Ammon's horn (tissue), 1 donor: Measurements from ENCODE around the gene PTPN1.
"Not testable (repeated sequence)": the region's sequence is repeated elsewhere in the genome, so short reads cannot be mapped to it uniquely, and the experiment has no call there.

Source experiments
- DNase-seq: peaks from one replicate; pipeline ENCODE4 v3.0.0-alpha.2; 2016; ENCODE audit warnings: low spot score

Gene PTPN1

GRCh38 chr20:50509923-50510705 lies at the start of gene PTPN1:
Gene PTPN1, plus strand, starts transcription at chr20:50510383. Its CDS starts 145 bp downstream, at chr20:50510528.
- DNase-seq: peak; percentile 99

DNA sequence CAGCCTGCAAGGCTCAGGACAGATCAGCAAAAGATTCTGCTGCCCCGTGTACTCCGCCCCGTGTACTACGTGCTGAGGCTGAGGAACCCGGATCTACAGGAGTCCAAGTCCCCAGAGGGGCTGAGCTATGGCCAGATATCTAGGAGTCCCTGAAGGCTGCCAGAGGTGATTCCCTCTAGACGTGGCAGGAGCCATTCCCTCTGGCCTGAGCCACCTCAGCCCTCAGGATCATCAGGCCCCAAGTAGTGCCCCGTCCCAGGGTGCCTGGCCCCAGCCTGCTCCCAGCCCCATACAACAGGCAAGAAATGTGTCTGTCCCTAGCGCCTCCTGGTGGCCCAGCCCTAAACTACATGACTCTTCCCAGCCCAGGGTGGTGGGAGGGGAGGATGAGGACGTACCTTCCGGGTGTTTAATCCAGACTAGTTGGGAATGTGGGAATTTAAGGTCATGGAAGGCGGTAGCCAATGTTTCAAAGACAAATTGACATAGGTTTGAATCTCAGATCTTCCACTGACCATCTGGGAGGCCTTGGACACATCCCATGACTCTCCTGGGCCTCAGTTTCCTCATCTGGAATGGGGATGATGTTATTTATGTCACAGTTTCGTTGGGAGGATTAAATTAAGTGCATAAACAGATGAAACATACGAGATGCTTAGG lies 49.4 kb upstream of the PTPN1 start:
- peak; percentile 71 for DNase-seq

DNA sequence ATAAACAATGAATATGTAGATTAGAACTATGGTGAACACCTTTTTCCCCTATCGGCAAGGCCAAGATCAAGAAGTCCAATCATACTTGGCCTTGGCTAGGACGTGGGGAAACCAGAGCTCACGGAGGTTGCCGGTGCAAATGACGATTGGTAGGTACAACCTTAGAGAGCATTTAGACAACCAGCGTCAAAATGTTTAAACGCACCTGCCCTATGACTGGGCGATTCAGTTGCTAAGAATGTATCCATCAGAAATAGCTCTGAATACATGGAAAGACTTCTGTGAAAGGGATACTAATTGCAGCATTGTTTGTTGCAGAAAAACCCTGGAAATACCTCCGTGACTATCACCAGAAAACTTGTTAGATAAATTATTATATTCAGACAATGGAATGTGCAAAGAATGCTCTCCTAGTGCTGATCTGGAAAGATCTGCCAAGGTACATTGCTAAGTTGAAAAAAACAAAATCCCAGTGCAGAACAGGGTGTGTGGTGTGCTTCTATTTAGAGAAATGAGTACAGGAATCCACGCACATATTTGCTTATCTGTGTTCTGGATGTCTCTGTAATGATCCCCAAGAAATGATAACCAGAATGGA lies 48.0 kb upstream of the PTPN1 start:
- DNase-seq: no peak

DNA sequence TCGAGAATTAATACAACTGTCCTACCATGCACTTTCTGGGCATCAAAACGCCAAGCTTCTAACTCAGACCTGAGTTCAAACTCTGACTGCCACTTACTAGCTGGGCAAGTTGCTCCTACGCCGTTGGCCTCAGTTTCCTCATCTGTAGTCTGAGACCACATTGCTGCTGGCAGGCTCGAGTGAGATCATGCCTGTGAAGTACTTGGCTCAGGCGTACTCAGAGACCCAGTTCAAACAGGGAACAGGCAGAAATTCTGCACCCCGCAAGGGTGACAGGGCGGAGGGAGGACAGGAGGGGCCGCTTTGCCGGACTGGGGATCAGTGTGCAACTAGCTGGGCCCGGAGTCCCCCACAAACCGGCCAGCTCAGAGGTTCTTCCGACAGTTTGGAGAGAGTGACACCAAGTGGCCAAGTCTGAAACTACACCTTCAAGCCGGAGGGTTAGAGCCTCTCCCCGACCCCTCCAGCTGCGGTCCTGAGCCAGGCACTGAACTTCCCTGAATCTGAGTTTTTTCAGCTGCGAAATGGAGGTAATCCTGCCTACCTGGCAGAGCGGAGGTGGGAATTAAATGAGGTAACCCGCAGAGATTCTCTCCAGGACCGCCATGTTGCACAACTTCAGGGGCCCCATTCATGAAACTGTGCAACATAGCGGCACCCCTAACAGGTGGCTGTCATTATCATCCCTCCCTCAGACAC lies 46.0 kb upstream of the PTPN1 start:
- DNase-seq: peak; percentile 66

DNA sequence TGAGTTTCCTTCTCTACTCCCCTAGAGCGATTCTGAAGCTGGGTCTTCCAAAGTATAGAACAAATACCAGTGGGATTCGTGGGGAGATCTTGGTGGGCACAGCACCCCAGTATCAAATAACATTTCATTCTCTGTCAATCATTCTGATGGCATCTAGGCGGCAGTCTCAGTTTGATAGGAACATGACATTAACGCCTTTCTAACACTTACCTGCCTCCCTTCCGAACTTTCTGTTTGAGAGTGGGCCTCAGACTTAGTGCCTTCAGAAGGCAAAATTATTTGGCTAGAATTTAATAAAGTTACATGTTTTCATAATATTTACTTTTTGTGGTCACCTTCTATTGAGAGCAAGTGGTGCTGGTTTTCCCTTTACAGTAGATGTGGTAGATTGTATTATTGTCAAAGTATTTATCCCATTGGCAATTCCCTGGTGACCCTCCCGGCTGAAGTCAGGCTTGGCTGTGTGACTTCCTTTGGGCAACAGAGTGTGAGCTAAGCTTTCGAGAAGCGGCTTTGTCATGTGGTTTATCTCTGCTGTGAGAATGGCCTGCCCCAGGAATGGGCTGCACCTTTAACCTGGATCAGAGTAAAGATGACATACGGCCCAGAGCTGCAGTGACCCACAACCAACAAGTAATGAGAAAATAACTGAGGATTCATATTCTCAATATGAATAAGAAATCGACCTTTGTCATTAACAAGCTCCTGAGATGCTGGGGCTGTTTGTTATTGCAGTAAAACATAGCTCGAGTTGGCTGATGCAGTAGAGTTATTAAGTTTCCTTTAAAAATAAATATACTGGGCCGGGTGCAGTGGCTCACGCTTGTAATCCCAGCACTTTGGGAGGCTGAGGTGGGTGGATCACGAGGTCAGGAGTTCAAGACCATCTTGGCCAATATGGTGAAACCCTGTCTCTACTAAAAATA lies 45.2 kb upstream of the PTPN1 start:
- no peak for DNase-seq

GRCh38 chr20:50467174-50467573 lies 43.0 kb upstream of the PTPN1 start:
- no peak for DNase-seq

DNA sequence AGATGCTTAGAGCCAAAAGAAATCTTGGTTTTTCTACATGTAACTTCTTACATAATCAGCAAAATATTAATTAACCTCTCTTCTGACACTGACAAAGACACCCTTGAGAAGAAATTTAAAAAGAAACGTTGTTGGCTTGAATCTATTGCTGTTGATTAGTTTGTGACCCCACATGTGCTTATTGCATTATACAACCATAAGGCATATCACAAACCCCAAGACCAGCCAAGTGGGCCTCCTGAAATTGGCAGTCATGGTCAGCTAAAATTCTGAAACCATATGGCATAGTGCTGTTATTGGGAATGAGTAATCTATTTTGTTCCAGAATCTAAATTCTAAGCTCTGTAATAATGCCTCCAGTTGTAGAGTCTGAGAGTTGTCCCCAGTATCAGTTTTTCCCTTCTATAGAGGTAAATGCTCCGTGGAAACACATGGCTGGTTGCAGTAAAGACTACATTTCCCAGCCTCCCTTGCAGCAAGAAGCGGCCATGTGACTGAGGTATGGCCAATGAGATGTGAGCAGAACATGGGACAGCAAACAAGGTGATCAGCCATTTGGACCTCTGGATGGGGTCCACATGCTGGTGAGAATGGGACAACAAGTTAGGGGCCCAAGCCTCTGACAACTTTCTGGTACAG lies 42.3 kb upstream of the PTPN1 start:
- DNase-seq: peak; percentile 64

GRCh38 chr20:50468378-50468798 lies 41.8 kb upstream of the PTPN1 start:
- no peak for DNase-seq

GRCh38 chr20:50469176-50469723 lies 40.9 kb upstream of the PTPN1 start:
- DNase-seq: no peak

DNA sequence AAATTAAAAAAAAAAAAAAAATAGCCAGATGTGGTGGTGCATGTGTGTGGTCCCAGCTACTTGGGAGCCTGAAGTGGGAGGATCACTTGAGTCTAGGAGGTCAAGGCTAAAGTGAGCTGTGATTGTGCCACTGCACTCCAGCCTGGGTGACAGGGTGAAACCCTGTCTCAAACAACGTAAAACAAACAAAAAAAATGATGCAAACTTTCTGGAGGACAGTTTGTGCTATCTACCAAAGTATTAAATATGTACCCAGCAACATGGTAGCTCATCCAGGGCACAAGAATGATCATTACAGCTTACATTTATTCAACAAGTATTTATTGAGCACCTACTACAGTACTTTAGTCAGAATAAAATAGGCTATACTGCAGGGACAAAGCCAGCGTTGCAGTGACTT lies 40.4 kb upstream of the PTPN1 start:
- DNase-seq: no peak

DNA sequence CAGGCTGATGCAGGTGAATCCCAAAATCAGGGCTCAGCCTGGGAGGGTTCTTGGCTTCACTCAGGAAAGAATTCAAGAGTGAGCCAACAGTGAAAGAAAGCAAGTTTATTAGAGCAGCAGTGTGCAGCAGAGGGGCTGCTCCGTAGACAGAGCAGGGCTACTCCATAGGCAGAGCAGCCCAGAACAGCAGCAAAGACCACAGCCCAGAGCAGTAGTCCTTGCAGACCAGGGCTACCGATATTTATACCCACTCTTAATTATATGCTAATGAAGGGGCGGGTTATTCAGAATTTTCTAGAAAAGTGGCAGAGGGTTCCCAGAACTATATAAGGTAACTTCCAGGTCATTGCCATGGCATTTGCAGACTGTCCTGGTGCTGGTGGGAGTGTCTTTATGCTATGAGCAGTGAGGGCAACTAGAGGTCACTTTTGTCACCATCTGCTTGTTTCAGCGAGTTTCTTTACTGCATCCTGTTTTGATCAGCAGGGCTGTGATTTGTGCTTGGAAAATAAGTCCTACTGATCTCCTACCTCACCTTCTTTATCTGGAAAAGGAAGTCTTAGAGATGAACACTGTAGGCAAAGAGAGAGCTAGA lies 39.8 kb upstream of the PTPN1 start:
- no peak for DNase-seq

DNA sequence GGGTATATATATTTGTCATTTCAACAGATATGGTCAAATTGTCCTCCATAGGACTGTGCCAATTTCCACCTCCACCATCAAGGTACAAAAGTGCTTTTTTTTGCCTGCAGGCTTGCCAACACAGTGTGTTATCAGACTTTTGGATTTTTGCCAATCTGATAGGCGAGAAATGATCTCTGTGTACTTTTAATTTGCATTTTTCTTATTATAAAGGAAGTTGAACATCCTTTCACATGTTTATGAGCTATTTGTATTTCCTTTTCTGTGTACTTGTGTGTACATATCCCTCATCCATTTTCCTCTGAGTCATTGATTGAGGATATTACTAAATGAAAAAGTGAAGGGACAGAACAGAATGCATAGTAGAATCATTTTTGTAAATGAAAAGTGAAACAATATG lies 39.0 kb upstream of the PTPN1 start:
- no peak for DNase-seq

DNA sequence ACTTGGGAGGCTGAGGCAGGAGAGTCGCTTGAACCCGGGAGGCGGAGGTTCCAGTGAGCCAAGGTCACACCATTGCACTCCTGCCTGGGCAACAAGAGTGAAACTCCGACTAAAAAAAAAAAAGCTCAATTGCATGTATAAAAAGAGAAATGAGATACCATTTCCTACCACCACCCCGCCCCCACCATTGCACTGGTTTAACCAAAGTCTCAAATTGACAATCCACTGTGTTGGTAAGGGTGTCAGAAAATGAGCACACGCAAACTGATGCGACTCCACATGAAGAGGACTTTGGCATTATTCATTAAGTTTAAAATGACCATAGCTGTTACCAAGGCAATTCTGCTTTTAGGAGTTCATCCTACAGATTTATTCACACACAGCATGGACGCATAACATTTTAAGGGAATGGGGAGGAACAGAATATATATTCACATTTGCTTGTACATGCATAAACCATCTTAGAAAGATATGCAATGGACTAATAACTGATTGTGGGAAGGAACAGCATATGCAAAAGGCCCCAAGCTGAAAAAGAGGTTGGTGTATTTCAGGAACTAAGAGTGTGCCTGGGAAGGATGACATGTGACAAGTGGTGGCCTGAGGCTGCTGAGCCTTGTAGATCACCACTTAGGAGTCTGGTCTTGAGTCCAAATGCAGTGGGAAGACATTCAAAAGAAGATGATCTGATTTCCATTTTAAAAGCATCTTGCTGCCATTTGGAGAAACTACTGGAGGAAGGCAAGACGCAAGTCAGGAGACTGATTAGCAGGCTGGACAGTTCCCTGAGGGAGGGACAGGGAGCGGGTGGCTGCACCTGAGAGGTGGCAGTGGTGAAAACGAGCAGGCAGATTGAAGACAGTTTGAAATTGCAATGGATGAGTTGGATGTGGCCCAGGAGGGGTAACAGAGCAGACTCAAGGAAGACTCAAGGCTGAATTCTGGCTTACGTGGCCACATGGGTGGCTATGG lies 37.2 kb upstream of the PTPN1 start:
- peak; percentile 31 for DNase-seq

GRCh38 chr20:50474356-50474755 lies 35.8 kb upstream of the PTPN1 start:
- DNase-seq: not testable (repeated sequence)

GRCh38 chr20:50475681-50476292 lies 34.4 kb upstream of the PTPN1 start:
- no peak for DNase-seq

GRCh38 chr20:50477239-50477872 lies 32.8 kb upstream of the PTPN1 start:
- no peak for DNase-seq

DNA sequence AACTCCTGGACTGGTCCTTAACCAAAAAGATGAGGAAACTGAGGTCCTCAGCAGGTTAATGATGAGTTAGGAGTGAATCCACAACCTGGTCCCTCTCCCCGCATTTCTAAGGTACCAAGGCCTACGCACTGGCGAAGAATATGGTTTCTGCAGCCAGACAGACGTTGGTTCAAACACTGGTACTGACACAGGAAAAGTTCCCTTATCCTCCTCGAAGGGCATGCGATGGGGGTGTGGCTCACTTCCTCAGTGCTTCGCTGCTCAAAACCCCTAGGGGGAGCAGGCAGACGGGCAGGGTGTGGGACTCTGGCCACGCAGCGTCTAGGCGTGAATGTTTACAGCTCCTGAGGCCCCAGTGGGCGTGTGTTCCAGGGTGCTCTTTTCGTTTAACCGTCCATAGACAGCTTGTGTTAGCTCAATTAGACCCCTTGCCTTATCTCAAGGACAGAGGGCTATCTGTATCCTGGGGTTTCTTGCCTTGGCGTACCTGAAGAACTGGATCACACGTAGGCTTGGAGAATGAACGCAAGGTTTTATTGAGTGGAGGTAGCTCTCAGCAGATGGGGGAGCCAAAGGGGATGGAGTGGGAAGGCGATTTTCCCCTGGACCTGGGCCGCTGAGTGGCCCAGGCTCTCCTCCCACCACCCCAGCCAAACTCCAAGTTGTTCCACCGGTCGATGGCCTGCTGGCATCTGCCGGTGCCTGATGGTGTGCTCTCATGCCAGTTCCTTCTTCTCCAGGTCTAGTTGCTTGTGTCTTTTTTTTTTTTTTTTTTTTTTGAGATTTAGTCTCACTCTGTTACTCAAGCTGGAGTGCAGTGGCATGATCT lies 31.8 kb upstream of the PTPN1 start:
- peak; percentile 54 for DNase-seq
